Mesenchymal stem cell (in vitro differentiated cells and primary cell): ENCODE results near the gene WNT4.

Source experiments
- DNase-seq: peaks from one replicate; pipeline ENCODE4 v3.0.0-alpha.2; 2013
- H2AFZ ChIP-seq: one replicate; pipeline ENCODE4 v1.6.1; 2013; ENCODE audit warnings: low read depth, mild to moderate bottlenecking, control low read depth, inconsistent platforms, low read length, moderate library complexity
- H2AK5ac ChIP-seq: 2 replicates; pipeline ENCODE4 v1.6.1; 2013; ENCODE audit warnings: low read length, moderate library complexity, mild to moderate bottlenecking, inconsistent platforms; ENCODE audit not compliant: severe bottlenecking
- H2BK120ac ChIP-seq: one replicate; pipeline ENCODE4 v1.6.1; 2013; ENCODE audit warnings: low read depth, mild to moderate bottlenecking, inconsistent platforms, low read length, moderate library complexity
- H2BK12ac ChIP-seq, 2 experiments: one replicate each; pipeline ENCODE4 v1.6.1; 2013; ENCODE audit warnings: inconsistent platforms in 2 of 2, low read length in 2 of 2, mild to moderate bottlenecking in 2 of 2, moderate library complexity in 2 of 2, control low read depth in 1 of 2
- H2BK15ac ChIP-seq: one replicate; pipeline ENCODE4 v1.6.1; 2013; ENCODE audit warnings: mild to moderate bottlenecking, low read depth, inconsistent platforms; ENCODE audit not compliant: poor library complexity, severe bottlenecking
- H2BK5ac ChIP-seq: 2 replicates; pipeline ENCODE4 v1.6.1; 2013; ENCODE audit warnings: low read depth, mild to moderate bottlenecking, low read length, control low read depth, inconsistent platforms; ENCODE audit not compliant: poor library complexity, severe bottlenecking
- H3K14ac ChIP-seq, 2 experiments: one replicate each; pipeline ENCODE4 v1.6.1; 2013; ENCODE audit warnings: inconsistent platforms in 2 of 2, low read length in 2 of 2, control low read depth in 1 of 2, mild to moderate bottlenecking in 1 of 2, moderate library complexity in 1 of 2
- H3K18ac ChIP-seq, 2 experiments: one replicate each; pipeline ENCODE4 v1.6.1; 2013; ENCODE audit warnings: inconsistent platforms in 2 of 2, low read length in 2 of 2, control low read depth in 1 of 2, low read depth in 1 of 2, mild to moderate bottlenecking in 1 of 2
- H3K23ac ChIP-seq, 2 experiments: one replicate each; pipeline ENCODE4 v1.6.1; 2013; ENCODE audit warnings: inconsistent platforms in 2 of 2, low read length in 2 of 2, mild to moderate bottlenecking in 2 of 2, moderate library complexity in 2 of 2, control low read depth in 1 of 2
- H3K27ac ChIP-seq: 2 replicates; pipeline ENCODE4 v1.5.1; 2013; ENCODE audit warnings: mild to moderate bottlenecking, moderate library complexity, low read length, control low read depth, inconsistent platforms; ENCODE audit not compliant: poor library complexity, severe bottlenecking
- H3K27me3 ChIP-seq, 2 experiments: 2 replicates each; pipeline versions ENCODE4 v1.6.1 to v1.7.0; 2013; ENCODE audit warnings: low read length in 2 of 2, mild to moderate bottlenecking in 2 of 2, moderate library complexity in 2 of 2, control low read depth in 1 of 2, inconsistent platforms in 1 of 2; ENCODE audit not compliant: control insufficient read depth in 1 of 2, insufficient read depth in 1 of 2
- H3K36me3 ChIP-seq, 2 experiments: 2 replicates each; pipeline versions ENCODE4 v1.6.1 to v1.7.0; 2013; ENCODE audit warnings: low read length in 2 of 2, control low read depth in 1 of 2, inconsistent platforms in 1 of 2, low read depth in 1 of 2, mild to moderate bottlenecking in 1 of 2; ENCODE audit not compliant: insufficient read depth in 2 of 2, control insufficient read depth in 1 of 2
- H3K4ac ChIP-seq, 2 experiments: one replicate each; pipeline ENCODE4 v1.6.1; 2013; ENCODE audit warnings: inconsistent platforms in 2 of 2, low read length in 2 of 2, mild to moderate bottlenecking in 2 of 2, moderate library complexity in 2 of 2, control low read depth in 1 of 2, low read depth in 1 of 2
- H3K4me1 ChIP-seq: 2 replicates; pipeline ENCODE4 v1.6.1; 2013; ENCODE audit warnings: low read depth, low read length, control low read depth; ENCODE audit not compliant: control insufficient read depth, insufficient read depth
- H3K4me2 ChIP-seq: 2 replicates; pipeline ENCODE4 v1.6.1; 2013; ENCODE audit warnings: low read length, mild to moderate bottlenecking, inconsistent platforms; ENCODE audit not compliant: poor library complexity, severe bottlenecking
- H3K4me3 ChIP-seq, 2 experiments: 2 replicates each; pipeline versions ENCODE4 v1.5.1 to v1.7.0; 2013; ENCODE audit warnings: low read length in 2 of 2, mild to moderate bottlenecking in 2 of 2, control low read depth in 1 of 2, low read depth in 1 of 2; ENCODE audit not compliant: insufficient read depth in 1 of 2
- H3K79me1 ChIP-seq: replicated peaks from 2 replicates; pipeline ENCODE4 v1.6.1; 2013; ENCODE audit warnings: mild to moderate bottlenecking, control low read depth, low read length, inconsistent platforms; ENCODE audit not compliant: poor library complexity, severe bottlenecking
- H3K9ac ChIP-seq: 2 replicates; pipeline ENCODE4 v1.7.0; 2013; ENCODE audit warnings: mild to moderate bottlenecking, low read length, moderate library complexity
- H3K9me3 ChIP-seq: 2 replicates; pipeline ENCODE4 v1.7.0; 2013; ENCODE audit warnings: mild to moderate bottlenecking, low read length; ENCODE audit not compliant: control insufficient read depth
- H4K8ac ChIP-seq: one replicate; pipeline ENCODE4 v1.6.1; 2013; ENCODE audit warnings: inconsistent platforms, mild to moderate bottlenecking, low read length, moderate library complexity
- H4K91ac ChIP-seq: one replicate; pipeline ENCODE4 v1.6.1; 2013; ENCODE audit warnings: mild to moderate bottlenecking, low read length, inconsistent platforms
- WGBS: methylation state at CpG from one replicate; pipeline ENCODE4 v1.1.7; 2013; ENCODE audit warnings: mixed read lengths; 5-methylcytosine and 5-hydroxymethylcytosine counted together

The WNT4 gene

DNA sequence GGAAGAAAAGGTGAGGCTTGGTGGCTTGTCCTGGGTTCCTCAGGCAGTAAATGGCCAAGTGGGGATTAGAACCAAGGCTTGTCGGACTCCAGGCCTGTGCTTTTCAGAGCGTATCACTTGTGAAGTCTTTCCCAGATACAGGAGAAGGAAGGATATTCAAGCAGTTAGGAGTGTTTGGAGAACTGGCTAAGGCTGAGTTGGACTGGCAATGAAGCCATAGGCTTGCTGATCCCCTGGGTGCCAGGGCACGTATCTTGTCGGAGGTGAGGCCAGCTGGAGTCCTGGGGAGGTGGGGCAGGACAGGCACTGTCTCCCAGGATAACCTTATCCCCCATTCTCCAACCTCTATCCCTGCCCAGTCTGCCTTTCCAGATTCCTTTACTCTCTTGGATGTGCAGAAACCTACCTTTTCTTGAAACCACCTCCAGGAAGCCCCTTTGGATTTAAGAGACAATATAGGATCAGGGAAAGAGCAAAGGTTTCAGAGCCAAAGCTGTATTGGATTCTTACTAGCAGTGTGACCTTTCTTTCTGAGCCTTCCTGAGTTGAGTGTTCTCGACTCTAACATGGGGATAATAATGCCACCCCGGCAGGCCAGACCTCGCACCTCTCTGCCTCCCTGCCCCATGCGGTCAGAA is 18.2 kb downstream of the WNT4 start:
- no peak overlapping the region for H3K23ac ChIP-seq
- H3K4ac ChIP-seq, result no peak overlapping the region
- DNase-seq, result no peak
- no peak overlapping the region for H4K91ac ChIP-seq
- H3K4me1 ChIP-seq, result peaks cover 25% of the 10 kb centered on the region
- no peaks in the 10 kb centered on the region for H3K9me3 ChIP-seq
- H2BK120ac ChIP-seq, result no peak overlapping the region
- no peak overlapping the region for H4K8ac ChIP-seq
- no peak overlapping the region for H2AK5ac ChIP-seq
- no peak overlapping the region for H3K18ac ChIP-seq
- H3K4me2 ChIP-seq, result no peak overlapping the region
- H3K4me3 ChIP-seq, result no peak overlapping the region
- H2BK12ac ChIP-seq, result no peak overlapping the region
- H2BK15ac ChIP-seq, result no peak overlapping the region
- WGBS, result 97% methylated on average over 8 of the region's 8 CpGs
- H3K79me1 ChIP-seq, result peaks cover 21% of the 10 kb centered on the region
- H3K36me3 ChIP-seq, result peaks cover 10 to 36% of the 10 kb centered on the region in 2 experiments
- H2BK5ac ChIP-seq, result no peak overlapping the region
- H2AFZ ChIP-seq, result no peak overlapping the region
- no peak overlapping the region for H3K27ac ChIP-seq
- no peak overlapping the region for H3K9ac ChIP-seq
- no peaks in the 10 kb centered on the region for H3K27me3 ChIP-seq
- H3K14ac ChIP-seq, result no peak overlapping the region

DNA sequence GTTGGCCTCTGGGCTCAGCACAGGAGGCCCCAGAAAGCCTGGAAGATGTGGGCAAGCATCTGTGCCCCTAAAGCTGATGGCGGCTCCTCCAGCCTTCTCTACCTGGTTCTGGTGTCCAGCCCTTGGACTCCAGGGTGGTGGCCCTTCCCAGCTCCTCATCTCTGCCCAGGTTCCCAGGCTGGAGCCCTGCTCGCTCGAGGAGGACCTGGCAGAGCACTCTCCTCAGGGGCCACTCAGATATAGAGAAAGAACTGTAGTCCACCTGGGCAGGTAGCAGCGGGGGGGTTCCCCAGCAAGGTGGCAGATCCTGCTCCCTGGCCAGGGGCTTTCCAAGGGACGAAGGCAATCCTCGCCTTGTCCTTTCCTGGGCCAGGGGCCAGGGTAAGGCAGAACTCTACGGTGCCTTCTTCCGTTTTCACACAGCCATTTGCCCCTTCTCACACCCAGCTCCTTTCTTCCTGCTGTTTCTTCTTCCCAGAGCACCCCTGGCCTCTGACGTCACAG is 18.9 kb downstream of the WNT4 start:
- Histone ChIP-seq H2BK5ac (no peak overlapping the region), H2BK12ac (peak overlapping the region in 1 of 2 experiments; percentile 13), H2AFZ (no peak overlapping the region), H3K4me2 (no peak overlapping the region), H4K91ac (no peak overlapping the region), H3K14ac (no peak overlapping the region), H3K4me3 (no peak overlapping the region), H3K23ac (no peak overlapping the region), H3K79me1 (peaks cover 24% of the 10 kb centered on the region), H3K27me3 (no peaks in the 10 kb centered on the region), H3K9ac (no peak overlapping the region), H2BK15ac (no peak overlapping the region), H3K9me3 (no peaks in the 10 kb centered on the region), H2AK5ac (no peak overlapping the region), H4K8ac (no peak overlapping the region), H3K27ac (no peak overlapping the region), H3K4me1 (peaks cover 25% of the 10 kb centered on the region), H3K18ac (no peak overlapping the region), H3K36me3 (peaks cover 14 to 37% of the 10 kb centered on the region in 2 experiments), H3K4ac (no peak overlapping the region), H2BK120ac (no peak overlapping the region)
- WGBS, result 94% methylated on average over 9 of the region's 9 CpGs
- no peak for DNase-seq

DNA sequence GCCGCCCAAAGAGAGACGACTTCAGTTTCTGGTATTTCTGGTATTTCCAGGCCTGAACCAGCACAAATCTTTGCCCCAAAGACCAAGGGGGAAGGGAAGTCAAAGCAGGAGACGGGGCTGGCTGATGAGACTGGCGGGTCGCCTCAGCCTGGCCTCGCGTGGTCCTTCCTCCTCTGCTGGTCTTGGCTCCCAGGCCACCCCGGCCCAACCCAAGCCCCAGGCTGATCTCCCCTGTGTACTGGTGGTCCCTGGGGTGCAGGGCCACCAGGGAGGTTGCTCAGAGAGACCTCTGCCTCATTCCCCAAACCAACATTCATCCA is 19.9 kb downstream of the WNT4 start:
- H3K4me3 ChIP-seq, result no peak overlapping the region
- no peak overlapping the region for H2BK120ac ChIP-seq
- no peak overlapping the region for H4K8ac ChIP-seq
- DNase-seq, result no peak
- no peak overlapping the region for H3K14ac ChIP-seq
- H2AK5ac ChIP-seq, result no peak overlapping the region
- no peak overlapping the region for H2AFZ ChIP-seq
- peak overlapping the region in 1 of 2 experiments; percentile 26 for H3K18ac ChIP-seq
- WGBS, result 74% methylated on average over 8 of the region's 8 CpGs
- peaks cover 22 to 46% of the 10 kb centered on the region in 2 experiments for H3K36me3 ChIP-seq
- H3K27ac ChIP-seq, result no peak overlapping the region
- no peak overlapping the region for H2BK15ac ChIP-seq
- no peak overlapping the region for H4K91ac ChIP-seq
- H3K4ac ChIP-seq, result no peak overlapping the region
- no peak overlapping the region for H3K9ac ChIP-seq
- H3K27me3 ChIP-seq, result no peaks in the 10 kb centered on the region
- no peak overlapping the region for H2BK12ac ChIP-seq
- no peak overlapping the region for H3K23ac ChIP-seq
- peaks cover 32% of the 10 kb centered on the region for H3K79me1 ChIP-seq
- peaks cover 28% of the 10 kb centered on the region for H3K4me1 ChIP-seq
- no peaks in the 10 kb centered on the region for H3K9me3 ChIP-seq
- H3K4me2 ChIP-seq, result no peak overlapping the region
- H2BK5ac ChIP-seq, result no peak overlapping the region

DNA sequence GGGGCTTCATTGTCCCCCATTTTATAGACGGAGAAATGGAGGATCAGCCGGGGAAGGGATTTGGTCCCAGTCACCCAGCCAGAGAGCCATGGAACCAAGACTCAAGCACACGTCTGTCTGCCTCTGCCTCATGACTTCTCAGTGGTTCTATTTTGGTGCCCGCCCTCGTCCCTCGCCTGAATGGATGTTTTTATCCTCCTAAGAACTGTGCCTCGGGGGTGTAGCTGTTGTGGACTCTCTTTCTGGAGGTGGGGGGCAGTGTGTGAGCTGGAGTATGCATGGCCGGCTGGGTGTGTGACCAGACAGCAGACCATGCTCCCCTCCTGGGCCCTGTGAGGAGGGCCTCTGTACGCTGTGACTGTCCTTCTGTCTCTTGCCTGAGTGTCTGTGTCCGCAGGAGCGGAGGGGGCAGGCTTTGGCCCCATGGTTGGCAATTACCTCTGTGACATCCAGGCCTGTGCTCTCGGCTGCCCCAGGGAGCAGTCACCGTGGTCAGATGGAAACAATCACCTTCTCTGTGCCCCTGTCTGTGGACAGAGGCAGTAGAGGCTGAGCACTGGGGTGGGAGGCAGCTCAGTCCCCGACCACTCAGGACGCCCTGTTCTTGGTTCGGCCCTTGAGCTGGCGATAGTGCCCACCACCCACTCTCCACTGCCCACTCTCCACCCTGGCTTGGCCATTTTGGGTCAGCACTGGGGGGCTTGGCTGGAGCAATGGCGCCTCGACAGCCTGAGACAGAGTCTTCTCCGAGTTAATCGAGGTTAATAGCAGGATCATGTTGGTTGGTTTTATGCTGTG is 20.4 kb downstream of the WNT4 start:
- Histone ChIP-seq H3K36me3 (peaks cover 27 to 52% of the 10 kb centered on the region in 2 experiments), H2BK120ac (no peak overlapping the region), H2AFZ (no peak overlapping the region), H3K9ac (no peak overlapping the region), H3K14ac (peak overlapping the region in 1 of 2 experiments; percentile 12), H3K4me2 (no peak overlapping the region), H3K4ac (no peak overlapping the region), H3K18ac (peak overlapping the region in 1 of 2 experiments; percentile 28), H4K91ac (no peak overlapping the region), H2BK5ac (no peak overlapping the region), H3K4me1 (peaks cover 32% of the 10 kb centered on the region), H3K4me3 (no peak overlapping the region), H2BK15ac (no peak overlapping the region), H3K27ac (no peak overlapping the region), H2BK12ac (no peak overlapping the region), H3K79me1 (peaks cover 35% of the 10 kb centered on the region), H3K23ac (no peak overlapping the region), H2AK5ac (no peak overlapping the region), H3K9me3 (no peaks in the 10 kb centered on the region), H3K27me3 (no peaks in the 10 kb centered on the region), H4K8ac (no peak overlapping the region)
- DNase-seq, result no peak
- 95% methylated on average over 21 of the region's 21 CpGs for WGBS
